Stimulated activated effector memory CD8-positive, alpha-beta T cell treated with anti-CD3 and anti-CD28 coated beads, Interleukin-12 subunit alpha, Interleukin-12 subunit beta, amount 100 ng/mL, for 72 hours (primary cell): ENCODE measurements around the gene CCK.

ENCODE experiments used
- ATAC-seq: fragments of 150-1000 bp; cut with Tn5 transposase; 2 replicates; pipeline ENCODE4 v1.10.0; 2021
- DNase-seq, 2 donors: peaks; one replicate each; pipeline ENCODE4 v3.0.0; 2021 to 2022; ENCODE audit warnings: low spot score in 2 of 2
- H3K27ac Mint-ChIP-seq: one replicate; pipeline ENCODE4 v1.8.0; 2022; ENCODE audit warnings: mild to moderate bottlenecking, mixed read lengths
- H3K36me3 Mint-ChIP-seq: one replicate; pipeline ENCODE4 v1.8.0; 2022; ENCODE audit warnings: mild to moderate bottlenecking, mixed read lengths
- H3K4me1 Mint-ChIP-seq: one replicate; pipeline ENCODE4 v1.8.0; 2022; ENCODE audit warnings: mixed read lengths
- H3K4me3 Mint-ChIP-seq: one replicate; pipeline ENCODE4 v1.8.0; 2022; ENCODE audit warnings: mild to moderate bottlenecking, mixed read lengths
- H3K9me3 Mint-ChIP-seq: one replicate; pipeline ENCODE4 v1.8.0; 2022; ENCODE audit warnings: mixed read lengths

CCK gene

DNA sequence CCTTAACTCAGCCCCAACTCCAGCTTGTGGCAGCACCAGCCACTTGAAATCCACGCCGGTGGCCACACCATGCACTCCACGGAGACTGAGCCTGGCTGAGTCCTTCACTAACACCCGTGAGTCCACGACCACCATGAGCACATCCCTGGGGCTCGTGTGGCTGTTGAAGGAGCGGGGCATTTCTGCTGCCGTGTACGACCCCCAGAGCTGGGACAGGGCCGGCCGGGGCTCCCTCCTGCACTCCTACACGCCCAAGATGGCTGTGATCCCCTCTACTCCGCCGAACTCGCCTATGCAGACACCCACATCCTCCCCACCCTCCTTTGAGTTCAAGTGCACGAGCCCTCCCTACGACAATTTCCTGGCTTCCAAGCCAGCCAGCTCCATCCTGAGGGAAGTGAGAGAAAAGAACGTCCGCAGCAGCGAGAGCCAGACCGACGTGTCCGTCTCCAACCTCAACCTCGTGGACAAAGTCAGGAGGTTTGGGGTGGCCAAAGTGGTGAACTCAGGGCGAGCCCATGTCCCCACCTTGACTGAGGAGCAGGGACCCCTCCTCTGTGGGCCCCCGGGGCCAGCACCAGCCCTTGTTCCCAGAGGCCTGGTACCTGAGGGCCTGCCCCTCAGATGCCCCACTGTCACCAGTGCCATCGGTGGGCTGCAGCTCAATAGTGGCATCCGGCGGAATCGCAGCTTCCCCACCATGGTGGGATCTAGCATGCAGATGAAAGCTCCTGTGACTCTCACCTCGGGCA, 42.9 kb downstream of the CCK start:
- H3K9me3 Mint-ChIP-seq = no peaks in the 10 kb centered on the region
- DNase-seq = no peak
- ATAC-seq = no peak
- H3K36me3 Mint-ChIP-seq = peaks cover 48% of the 10 kb centered on the region
- H3K27ac Mint-ChIP-seq = no peak overlapping the region
- H3K4me1 Mint-ChIP-seq = peaks cover under 1% of the 10 kb centered on the region
- H3K4me3 Mint-ChIP-seq = no peak overlapping the region

DNA sequence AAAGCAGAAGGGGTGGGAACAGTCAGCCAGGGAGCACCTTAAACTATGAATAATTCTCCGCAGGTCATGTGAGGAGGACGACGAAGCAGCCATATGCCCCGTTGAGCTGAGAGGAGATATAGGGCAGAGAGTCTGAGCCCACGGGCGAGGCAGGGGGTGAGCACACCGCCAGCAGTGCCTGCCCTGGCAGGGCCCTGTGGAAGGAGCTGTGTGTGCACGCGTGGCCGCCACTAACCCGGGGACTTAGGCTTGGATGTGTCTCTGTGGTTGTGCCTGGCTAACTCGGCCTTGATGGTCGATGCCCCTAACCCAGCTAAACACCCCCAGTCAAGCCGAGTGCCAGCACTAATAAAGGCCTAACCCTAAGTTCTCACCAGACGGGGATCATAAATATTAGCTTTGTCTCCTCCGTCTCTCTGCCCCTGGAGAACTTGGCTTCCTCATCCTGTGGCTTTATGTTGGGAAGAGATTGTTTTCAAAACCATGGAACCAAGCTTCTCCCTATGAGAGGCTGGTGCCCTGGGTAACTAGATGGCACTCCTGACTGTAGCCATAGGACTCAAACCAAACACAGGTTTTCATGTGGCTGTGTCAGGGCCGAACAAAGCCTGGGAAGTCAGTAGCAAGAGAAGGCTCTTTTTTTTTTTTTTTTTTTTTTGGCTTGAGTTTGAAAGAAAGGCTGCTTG, 45.4 kb downstream of the CCK start:
- no peak overlapping the region for H3K4me3 Mint-ChIP-seq
- peaks cover 52% of the 10 kb centered on the region for H3K36me3 Mint-ChIP-seq
- ATAC-seq (no peak), DNase-seq (no peak)
- no peaks in the 10 kb centered on the region for H3K9me3 Mint-ChIP-seq
- H3K4me1 Mint-ChIP-seq = peaks cover 23% of the 10 kb centered on the region
- H3K27ac Mint-ChIP-seq = no peak overlapping the region

- no peak for DNase-seq
- Mint-ChIP-seq H3K27ac (peak overlapping the region; percentile 83), H3K36me3 (peaks cover 34% of the 10 kb centered on the region), H3K4me1 (peaks cover 44% of the 10 kb centered on the region), H3K4me3 (peak overlapping the region; percentile 40), H3K9me3 (no peaks in the 10 kb centered on the region)
- peak; percentile 52 for ATAC-seq
Observed at GRCh38 chr3:42216931-42217333, 49.1 kb downstream of the CCK start.

DNA sequence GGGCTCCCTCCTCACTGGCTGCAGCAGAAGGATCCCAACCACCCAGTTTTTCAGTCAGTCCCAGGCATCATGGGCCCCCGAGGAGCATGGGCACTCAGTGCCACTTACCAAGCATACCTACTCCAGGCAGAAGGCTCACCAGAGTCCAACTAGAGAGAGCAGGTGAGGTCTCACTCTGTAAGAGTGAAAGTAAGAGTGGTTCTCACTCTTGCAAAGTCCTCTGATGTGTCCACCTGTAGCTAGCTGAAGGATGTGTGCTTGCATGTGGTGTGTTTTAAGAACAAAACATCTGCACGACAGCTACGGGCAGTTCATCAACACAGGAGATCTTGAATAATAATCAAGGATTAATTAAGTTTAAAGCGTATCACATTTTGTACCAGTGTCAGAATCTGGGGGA, 49.7 kb downstream of the CCK start:
- DNase-seq (no peak), ATAC-seq (peak; percentile 42)
- no peak overlapping the region for H3K4me3 Mint-ChIP-seq
- H3K4me1 Mint-ChIP-seq = peaks cover 44% of the 10 kb centered on the region
- H3K9me3 Mint-ChIP-seq = no peaks in the 10 kb centered on the region
- H3K27ac Mint-ChIP-seq = peak overlapping the region; percentile 83
- H3K36me3 Mint-ChIP-seq = peaks cover 37% of the 10 kb centered on the region

- no peak for DNase-seq
- H3K4me1 Mint-ChIP-seq = peaks cover 44% of the 10 kb centered on the region
- no peaks in the 10 kb centered on the region for H3K9me3 Mint-ChIP-seq
- H3K4me3 Mint-ChIP-seq = no peak overlapping the region
- H3K27ac Mint-ChIP-seq = peak overlapping the region; percentile 72
- ATAC-seq = no peak
- peaks cover 31% of the 10 kb centered on the region for H3K36me3 Mint-ChIP-seq
Observed at GRCh38 chr3:42214565-42215283, 51.3 kb downstream of the CCK start.

GRCh38 chr3:42214064-42214463, 51.9 kb downstream of the CCK start:
- Mint-ChIP-seq H3K27ac (peak overlapping the region; percentile 39), H3K4me1 (peaks cover 44% of the 10 kb centered on the region), H3K4me3 (no peak overlapping the region), H3K9me3 (no peaks in the 10 kb centered on the region), H3K36me3 (peaks cover 27% of the 10 kb centered on the region)
- DNase-seq (no peak), ATAC-seq (peak; percentile 33)

- Mint-ChIP-seq H3K27ac (peak overlapping the region; percentile 39), H3K4me3 (no peak overlapping the region), H3K9me3 (no peaks in the 10 kb centered on the region), H3K36me3 (peaks cover 30% of the 10 kb centered on the region), H3K4me1 (peaks cover 44% of the 10 kb centered on the region)
- ATAC-seq (peak; percentile 49), DNase-seq (no peak)
Observed at GRCh38 chr3:42213417-42213816, 52.6 kb downstream of the CCK start.

DNA sequence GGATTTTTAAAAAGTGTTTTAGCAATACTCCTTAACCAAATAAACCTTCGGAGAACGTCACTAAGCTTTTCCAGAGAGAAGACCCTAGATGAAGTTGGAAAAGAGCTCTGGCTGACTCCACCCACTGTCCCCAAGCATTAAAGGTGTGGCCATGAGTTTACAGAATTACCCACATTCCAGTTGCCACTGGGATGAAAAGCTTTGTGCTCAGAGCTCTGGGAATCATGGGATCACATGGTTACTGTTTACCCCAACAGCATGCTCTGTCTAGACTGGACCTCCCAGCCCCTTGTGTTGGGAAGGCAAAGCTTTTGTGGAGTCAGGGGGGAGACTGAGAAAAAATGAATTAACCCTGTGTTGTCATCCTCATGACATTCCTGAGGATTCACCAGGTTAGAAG, 55.3 kb downstream of the CCK start:
- peak overlapping the region; percentile 10 for H3K27ac Mint-ChIP-seq
- H3K36me3 Mint-ChIP-seq = peaks cover 23% of the 10 kb centered on the region
- peaks cover 21% of the 10 kb centered on the region for H3K4me1 Mint-ChIP-seq
- DNase-seq (no peak), ATAC-seq (no peak)
- H3K9me3 Mint-ChIP-seq = no peaks in the 10 kb centered on the region
- H3K4me3 Mint-ChIP-seq = no peak overlapping the region

DNA sequence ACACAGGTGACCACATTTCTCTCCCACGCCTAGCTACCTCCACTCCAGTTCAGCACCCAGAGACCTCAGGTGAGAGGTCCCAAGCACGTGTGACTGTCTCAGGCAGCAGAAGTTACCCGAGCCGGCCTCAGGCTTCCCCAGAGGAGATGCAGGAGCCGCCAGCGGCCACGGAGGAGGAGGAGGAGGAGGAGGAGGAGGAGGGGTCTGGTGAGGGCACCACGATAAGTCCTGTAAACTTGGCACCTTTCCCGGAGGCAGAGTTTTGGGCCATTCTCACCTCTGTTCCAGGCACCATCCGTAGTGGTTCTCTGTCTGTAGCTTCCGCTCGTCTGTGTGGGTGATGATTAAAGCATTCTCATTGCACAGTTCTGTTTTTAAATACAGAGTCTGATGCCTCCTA, 56.1 kb downstream of the CCK start:
- H3K36me3 Mint-ChIP-seq = peaks cover 23% of the 10 kb centered on the region
- DNase-seq = no peak
- no peak overlapping the region for H3K4me3 Mint-ChIP-seq
- H3K27ac Mint-ChIP-seq = peak overlapping the region; percentile 0
- no peaks in the 10 kb centered on the region for H3K9me3 Mint-ChIP-seq
- peaks cover 19% of the 10 kb centered on the region for H3K4me1 Mint-ChIP-seq
- ATAC-seq = no peak
